Loucy (cell line): ENCODE results near the gene FAM20C.

Experiments
- CTCF ChIP-seq: fragments of 200-600 bp; sonication (generic); conservative IDR thresholded peaks from 2 replicates; pipeline ENCODE4 v1.5.1; 2014; ENCODE audit warnings: mild to moderate bottlenecking, antibody characterized with exemption, low read length
- EZH2phosphoT487 ChIP-seq: fragments of 200-600 bp; IDR thresholded peaks from 2 replicates; pipeline ENCODE4 v1.6.1; 2018; ENCODE audit warnings: antibody characterized with exemption, mild to moderate bottlenecking, moderate library complexity, borderline replicate concordance

- no peak for TF ChIP-seq CTCF
- TF ChIP-seq EZH2phosphoT487: no peak
Observed at GRCh38 chr7:289756-290553, 97.6 kb downstream of the FAM20C start, which contains the start of gene FOXL3.
